NT2/D1 (cell line): ENCODE results near the gene PLPPR4.

Experiments used
- SUZ12 ChIP-seq: IDR thresholded peaks from 2 replicates; pipeline ENCODE4 v1.6.1; 2011; ENCODE audit not compliant: insufficient read length, insufficient read depth; ENCODE audit errors: extremely low read depth
- ZNF274 ChIP-seq: IDR thresholded peaks from 2 replicates; pipeline ENCODE4 v1.6.1; 2011; ENCODE audit warnings: mild to moderate bottlenecking, low read depth, low read length

- no peak for TF ChIP-seq ZNF274
- TF ChIP-seq SUZ12: no peak
Observed at GRCh38 chr1:99271249-99271648, 7.0 kb downstream of the PLPPR4 start.
